Lower leg skin (tissue), 3 donors: ENCODE results near the gene CIAO2A.

Source experiments
- CTCF ChIP-seq, 3 donors: fragments of 450-650 bp; IDR thresholded peaks; one replicate each; pipeline ENCODE4 v1.5.1; 2016; ENCODE audit warnings: antibody characterized with exemption in 3 of 3, mild to moderate bottlenecking in 3 of 3, moderate library complexity in 2 of 3
- POLR2A ChIP-seq, 2 donors: fragments of 450-650 bp; IDR thresholded peaks; one replicate each; pipeline ENCODE4 v1.6.1; 2016 to 2017; ENCODE audit warnings: antibody characterized with exemption in 2 of 2, mild to moderate bottlenecking in 1 of 2, moderate library complexity in 1 of 2

GRCh38 chr15:64045774-64046420, 47.7 kb downstream of the CIAO2A start:
- no peak for TF ChIP-seq CTCF (IDR thresholded peaks at IDR 0.05)
- no peak for TF ChIP-seq POLR2A (IDR thresholded peaks at IDR 0.05)
